SK-N-SH (cell line): ENCODE data around the gene MAST4.

Experiments
- CHD2 ChIP-seq: fragments of 150-350 bp; IDR thresholded peaks from 2 replicates; pipeline ENCODE4 v1.6.1; 2018; ENCODE audit warnings: low read length; ENCODE audit not compliant: partially characterized antibody
- CTCF ChIP-seq: fragments of 200-600 bp; sonication (generic); IDR thresholded peaks from 2 replicates; pipeline ENCODE4 v1.6.1; 2017; ENCODE audit warnings: antibody characterized with exemption, mild to moderate bottlenecking, moderate library complexity
- EP300 ChIP-seq, 2 experiments: IDR thresholded peaks; 2 replicates each; pipeline versions ENCODE4 v1.4.0 to v1.6.1; 2012; ENCODE audit warnings: borderline replicate concordance in 1 of 2, low read depth in 1 of 2, low read length in 1 of 2
- FOXJ3 ChIP-seq: sonication (generic); formaldehyde crosslinking; IDR thresholded peaks from 2 replicates; pipeline ENCODE4 v1.5.1; 2020; ENCODE audit warnings: mild to moderate bottlenecking, missing genetic modification reagents
- GATA2 ChIP-seq: sonication (generic); formaldehyde crosslinking; IDR thresholded peaks from 2 replicates; pipeline ENCODE4 v1.5.0; 2020; ENCODE audit warnings: mild to moderate bottlenecking, missing genetic modification reagents
- MXI1 ChIP-seq: IDR thresholded peaks from 2 replicates; pipeline ENCODE4 v1.6.1; 2012; ENCODE audit warnings: mild to moderate bottlenecking, low read depth, low read length, improper control_type of control experiment
- POLR2AphosphoS5 ChIP-seq: IDR thresholded peaks from 2 replicates; pipeline ENCODE4 v1.6.1; 2012; ENCODE audit warnings: low read depth, low read length
- RAD21 ChIP-seq: IDR thresholded peaks from 2 replicates; pipeline ENCODE4 v1.6.1; 2012; ENCODE audit warnings: mild to moderate bottlenecking, low read length
- RCOR1 ChIP-seq: fragments of 150-350 bp; IDR thresholded peaks from 2 replicates; pipeline ENCODE4 v1.6.1; 2017; ENCODE audit warnings: antibody characterized with exemption, low read length
- REST ChIP-seq: IDR thresholded peaks from 2 replicates; pipeline ENCODE4 v1.6.1; 2012; ENCODE audit warnings: mild to moderate bottlenecking, low read depth, low read length, moderate library complexity

- no peak for TF ChIP-seq POLR2AphosphoS5
- TF ChIP-seq CHD2, result no peak
- no peak for TF ChIP-seq REST
- TF ChIP-seq GATA2 (CRISPR knock-in tag), result no peak
- no peak for TF ChIP-seq CTCF
- no peak for TF ChIP-seq EP300 (IDR thresholded peaks at IDR 0.05; ENCODE audit: borderline replicate concordance in 1 of 2, low read depth in 1 of 2, low read length in 1 of 2)
- TF ChIP-seq RAD21, result no peak
- no peak for TF ChIP-seq FOXJ3
- no peak for TF ChIP-seq RCOR1
- no peak for TF ChIP-seq MXI1
Measured at GRCh38 chr5:66877843-66878242, 281.6 kb downstream of the MAST4 start.
